Endothelial cell of umbilical vein (primary cell): ENCODE measurements around the gene ANO1.

ENCODE experiments used
- EZH2 ChIP-seq: IDR thresholded peaks from 2 replicates; pipeline ENCODE4 v1.6.1; 2012; ENCODE audit warnings: borderline replicate concordance, low read depth, mild to moderate bottlenecking, moderate library complexity, low read length, inconsistent platforms; ENCODE audit not compliant: severe bottlenecking
- FOS ChIP-seq: IDR thresholded peaks from 2 replicates; pipeline ENCODE4 v1.6.1; 2011; ENCODE audit warnings: mild to moderate bottlenecking, low read length, moderate library complexity, borderline replicate concordance; ENCODE audit not compliant: insufficient read depth
- GATA2 ChIP-seq: IDR thresholded peaks from 2 replicates; pipeline ENCODE4 v1.7.0; 2011; ENCODE audit warnings: low read depth, mild to moderate bottlenecking, moderate library complexity, mixed read lengths, low read length; ENCODE audit not compliant: insufficient read length, insufficient read depth
- JUN ChIP-seq: IDR thresholded peaks from 2 replicates; pipeline ENCODE4 v1.6.1; 2011; ENCODE audit warnings: borderline replicate concordance, low read depth; ENCODE audit not compliant: insufficient read length, insufficient read depth
- MYC ChIP-seq: IDR thresholded peaks from one replicate; pipeline ENCODE4 v1.6.1; 2011; ENCODE audit warnings: mild to moderate bottlenecking, low read depth, low read length
- POLR2A ChIP-seq: IDR thresholded peaks from 2 replicates; pipeline ENCODE4 v1.6.1; 2012; ENCODE audit warnings: low read depth, mild to moderate bottlenecking, control low read depth, low read length
- POLR2AphosphoS5 ChIP-seq: IDR thresholded peaks from 2 replicates; pipeline ENCODE4 v1.6.1; 2012; ENCODE audit warnings: low read depth, mild to moderate bottlenecking, control low read depth, low read length, moderate library complexity; ENCODE audit not compliant: insufficient read depth
- TF ChIP-seq, protein P1 (sequence below), 2 donors: IDR thresholded peaks; 1 replicate in 1 of 2; 2 replicates in 1 of 2; pipeline ENCODE4 v1.5.1; 2011; ENCODE audit warnings: low read length in 2 of 2, mild to moderate bottlenecking in 2 of 2, moderate library complexity in 2 of 2, control low read depth in 1 of 2, inconsistent platforms in 1 of 2, low read depth in 1 of 2; ENCODE audit not compliant: insufficient read depth in 1 of 2; ENCODE audit errors: extremely low read depth in 1 of 2

DNA sequence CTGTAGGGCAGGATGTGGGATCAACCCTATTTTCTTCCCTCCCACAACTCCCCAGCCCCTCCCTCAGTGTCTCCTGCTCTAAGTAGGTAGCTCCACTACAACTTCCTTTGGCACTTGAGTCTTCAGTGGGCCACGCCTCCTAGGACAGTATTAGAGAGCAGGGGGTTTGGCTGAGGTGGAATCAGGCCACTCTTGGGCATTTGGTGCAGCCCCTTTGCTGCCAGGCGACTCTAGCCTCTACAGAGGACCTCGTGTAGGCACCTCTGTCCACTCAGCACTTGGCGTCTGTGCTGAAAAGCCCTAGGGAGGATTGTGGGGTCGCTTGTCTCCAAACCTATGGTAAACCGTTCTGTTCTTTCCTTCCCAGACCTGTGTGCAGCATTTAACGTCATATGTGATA lies 127.6 kb downstream of the ANO1 start:
- TF ChIP-seq EZH2 (no peak), POLR2A (no peak), POLR2AphosphoS5 (no peak), MYC (no peak), JUN (no peak), GATA2 (no peak), FOS (no peak)
- TF ChIP-seq, protein P1, sequence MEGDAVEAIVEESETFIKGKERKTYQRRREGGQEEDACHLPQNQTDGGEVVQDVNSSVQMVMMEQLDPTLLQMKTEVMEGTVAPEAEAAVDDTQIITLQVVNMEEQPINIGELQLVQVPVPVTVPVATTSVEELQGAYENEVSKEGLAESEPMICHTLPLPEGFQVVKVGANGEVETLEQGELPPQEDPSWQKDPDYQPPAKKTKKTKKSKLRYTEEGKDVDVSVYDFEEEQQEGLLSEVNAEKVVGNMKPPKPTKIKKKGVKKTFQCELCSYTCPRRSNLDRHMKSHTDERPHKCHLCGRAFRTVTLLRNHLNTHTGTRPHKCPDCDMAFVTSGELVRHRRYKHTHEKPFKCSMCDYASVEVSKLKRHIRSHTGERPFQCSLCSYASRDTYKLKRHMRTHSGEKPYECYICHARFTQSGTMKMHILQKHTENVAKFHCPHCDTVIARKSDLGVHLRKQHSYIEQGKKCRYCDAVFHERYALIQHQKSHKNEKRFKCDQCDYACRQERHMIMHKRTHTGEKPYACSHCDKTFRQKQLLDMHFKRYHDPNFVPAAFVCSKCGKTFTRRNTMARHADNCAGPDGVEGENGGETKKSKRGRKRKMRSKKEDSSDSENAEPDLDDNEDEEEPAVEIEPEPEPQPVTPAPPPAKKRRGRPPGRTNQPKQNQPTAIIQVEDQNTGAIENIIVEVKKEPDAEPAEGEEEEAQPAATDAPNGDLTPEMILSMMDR (IDR thresholded peaks at IDR 0.05; ENCODE audit: extremely low read depth in 1 of 2, insufficient read depth in 1 of 2, low read depth in 1 of 2, low read length in 2 of 2) = no peak
